ENCODE measurements around the gene KLF2.

DNA sequence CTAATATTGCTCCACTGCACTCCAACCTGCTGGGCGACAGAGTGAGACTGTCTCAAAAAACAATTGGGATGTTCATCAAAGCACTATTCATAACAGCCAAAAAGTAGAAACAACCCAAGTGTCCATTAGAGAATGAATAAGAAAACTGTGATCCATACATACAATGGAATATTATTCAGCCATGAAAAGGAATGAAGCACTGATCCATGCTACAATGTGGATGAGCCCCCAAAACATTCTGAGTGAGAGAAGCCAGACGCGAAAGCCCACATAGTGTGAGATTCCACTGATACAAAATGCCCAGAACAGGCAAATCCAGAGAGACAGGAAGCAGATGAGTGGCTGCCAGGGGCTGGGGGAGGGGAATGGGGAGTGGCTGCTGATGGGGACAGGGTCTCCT is 16.0 kb downstream of the KLF2 start:
- TF ChIP-seq, protein P1, sequence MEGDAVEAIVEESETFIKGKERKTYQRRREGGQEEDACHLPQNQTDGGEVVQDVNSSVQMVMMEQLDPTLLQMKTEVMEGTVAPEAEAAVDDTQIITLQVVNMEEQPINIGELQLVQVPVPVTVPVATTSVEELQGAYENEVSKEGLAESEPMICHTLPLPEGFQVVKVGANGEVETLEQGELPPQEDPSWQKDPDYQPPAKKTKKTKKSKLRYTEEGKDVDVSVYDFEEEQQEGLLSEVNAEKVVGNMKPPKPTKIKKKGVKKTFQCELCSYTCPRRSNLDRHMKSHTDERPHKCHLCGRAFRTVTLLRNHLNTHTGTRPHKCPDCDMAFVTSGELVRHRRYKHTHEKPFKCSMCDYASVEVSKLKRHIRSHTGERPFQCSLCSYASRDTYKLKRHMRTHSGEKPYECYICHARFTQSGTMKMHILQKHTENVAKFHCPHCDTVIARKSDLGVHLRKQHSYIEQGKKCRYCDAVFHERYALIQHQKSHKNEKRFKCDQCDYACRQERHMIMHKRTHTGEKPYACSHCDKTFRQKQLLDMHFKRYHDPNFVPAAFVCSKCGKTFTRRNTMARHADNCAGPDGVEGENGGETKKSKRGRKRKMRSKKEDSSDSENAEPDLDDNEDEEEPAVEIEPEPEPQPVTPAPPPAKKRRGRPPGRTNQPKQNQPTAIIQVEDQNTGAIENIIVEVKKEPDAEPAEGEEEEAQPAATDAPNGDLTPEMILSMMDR (IDR thresholded peaks at IDR 0.05), result no peak
- no peak for TF ChIP-seq POLR2AphosphoS5 (IDR thresholded peaks at IDR 0.05)
- no peak for TF ChIP-seq POLR2A (IDR thresholded peaks at IDR 0.05)
- TF ChIP-seq EP300 (IDR thresholded peaks at IDR 0.05), result no peak
